Peyer's patch (tissue), 4 donors: ENCODE measurements around the gene AXIN1.

ENCODE experiments used
- POLR2A ChIP-seq, 2 donors: fragments of 450-650 bp; IDR thresholded peaks; one replicate each; pipeline ENCODE4 v1.5.1; 2017; ENCODE audit warnings: antibody characterized with exemption in 2 of 2, mild to moderate bottlenecking in 2 of 2, moderate library complexity in 2 of 2
- TF ChIP-seq, protein P1 (sequence below), 6 experiments: fragments of 450-650 bp in 4 of 6; fragments of 200-600 bp in 2 of 6; sonication (generic) in 1 of 6; IDR thresholded peaks; one replicate each; pipeline ENCODE4 v1.5.1; 2017 to 2019; ENCODE audit warnings: antibody characterized with exemption in 6 of 6, mild to moderate bottlenecking in 3 of 6, moderate library complexity in 1 of 6

DNA sequence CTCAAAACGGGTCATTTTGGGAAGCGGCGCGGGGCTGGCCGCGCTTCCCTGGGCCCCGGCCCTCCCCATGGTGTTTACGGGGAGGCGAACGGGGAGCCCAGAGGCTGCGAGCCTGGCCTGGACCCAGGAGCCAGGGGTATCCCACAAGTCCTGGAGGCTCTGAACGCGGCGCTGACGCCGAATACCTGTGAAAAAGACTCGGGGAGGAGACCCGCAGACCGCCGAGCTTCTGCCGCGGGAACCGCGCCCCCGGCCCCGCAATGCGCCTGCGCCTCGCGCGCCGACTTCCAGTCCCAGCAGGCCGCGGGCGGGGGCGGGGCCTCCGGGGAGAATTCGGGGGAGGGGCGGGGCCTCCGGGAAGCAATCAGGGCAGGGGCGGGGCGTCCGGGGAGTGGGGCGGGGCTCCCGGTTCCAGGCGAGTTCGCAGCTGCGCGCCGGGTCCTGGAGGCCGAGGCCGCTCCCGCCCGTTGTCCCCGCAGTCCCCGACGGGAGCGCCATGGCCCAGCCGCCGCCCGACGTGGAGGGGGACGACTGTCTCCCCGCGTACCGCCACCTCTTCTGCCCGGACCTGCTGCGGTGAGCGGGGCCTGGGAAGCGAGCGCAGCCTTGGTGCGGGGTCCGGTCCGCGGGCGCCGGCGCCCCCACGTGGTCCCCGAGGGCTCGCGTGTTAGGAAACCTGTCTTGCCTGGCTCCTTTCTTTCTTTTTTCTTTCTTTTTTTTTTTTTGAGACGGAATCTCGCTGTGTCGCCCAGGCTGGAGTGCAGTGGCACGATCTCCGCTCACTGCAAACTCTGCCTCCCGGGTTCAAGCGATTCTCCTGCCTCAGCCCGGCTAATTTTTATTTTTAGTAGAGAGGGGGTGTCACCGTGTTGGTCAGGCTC, 49.2 kb upstream of the AXIN1 start, which contains the start of gene DECR2:
- TF ChIP-seq, protein P1, sequence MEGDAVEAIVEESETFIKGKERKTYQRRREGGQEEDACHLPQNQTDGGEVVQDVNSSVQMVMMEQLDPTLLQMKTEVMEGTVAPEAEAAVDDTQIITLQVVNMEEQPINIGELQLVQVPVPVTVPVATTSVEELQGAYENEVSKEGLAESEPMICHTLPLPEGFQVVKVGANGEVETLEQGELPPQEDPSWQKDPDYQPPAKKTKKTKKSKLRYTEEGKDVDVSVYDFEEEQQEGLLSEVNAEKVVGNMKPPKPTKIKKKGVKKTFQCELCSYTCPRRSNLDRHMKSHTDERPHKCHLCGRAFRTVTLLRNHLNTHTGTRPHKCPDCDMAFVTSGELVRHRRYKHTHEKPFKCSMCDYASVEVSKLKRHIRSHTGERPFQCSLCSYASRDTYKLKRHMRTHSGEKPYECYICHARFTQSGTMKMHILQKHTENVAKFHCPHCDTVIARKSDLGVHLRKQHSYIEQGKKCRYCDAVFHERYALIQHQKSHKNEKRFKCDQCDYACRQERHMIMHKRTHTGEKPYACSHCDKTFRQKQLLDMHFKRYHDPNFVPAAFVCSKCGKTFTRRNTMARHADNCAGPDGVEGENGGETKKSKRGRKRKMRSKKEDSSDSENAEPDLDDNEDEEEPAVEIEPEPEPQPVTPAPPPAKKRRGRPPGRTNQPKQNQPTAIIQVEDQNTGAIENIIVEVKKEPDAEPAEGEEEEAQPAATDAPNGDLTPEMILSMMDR (IDR thresholded peaks at IDR 0.05): peak in 5 of 6 experiments; percentile 38 to 62 (median 54)
- TF ChIP-seq POLR2A (IDR thresholded peaks at IDR 0.05): peak; percentile 59 to 73
